ENCODE data around the gene MBLAC1.

The MBLAC1 gene

GRCh38 chr7:100126931-100127865 is at the start of gene MBLAC1:
MBLAC1 (plus strand) TSS chr7:100126967; CDS start chr7:100127396, 429 bp downstream.
- Histone ChIP-seq H3K4me1 (ENCODE audit: control insufficient read depth, insufficient read depth, low read length) (peaks cover 41% of the 10 kb centered on the region), H3K27me3 (ENCODE audit: control insufficient read depth, insufficient read depth, low read length) (no peaks in the 10 kb centered on the region), H3K9ac (ENCODE audit: low read length) (peak within 1 kb of the TSS; percentile 96), H3K4me3 (ENCODE audit: low read length) (peak within 1 kb of the TSS; percentile 91), H3K9me3 (ENCODE audit: control insufficient read depth, low read length) (no peaks in the 10 kb centered on the region), H3K36me3 (ENCODE audit: control insufficient read depth, insufficient read depth, low read length) (no peaks in the 10 kb centered on the region)

- Histone ChIP-seq H3K4me3 (ENCODE audit: low read length) (no peak overlapping the region), H3K9me3 (ENCODE audit: control insufficient read depth, low read length) (peaks cover 8% of the 10 kb centered on the region), H3K4me1 (ENCODE audit: control insufficient read depth, insufficient read depth, low read length) (peaks cover 25% of the 10 kb centered on the region), H3K36me3 (ENCODE audit: control insufficient read depth, insufficient read depth, low read length) (peaks cover 16% of the 10 kb centered on the region), H3K27me3 (ENCODE audit: control insufficient read depth, insufficient read depth, low read length) (no peaks in the 10 kb centered on the region), H3K9ac (ENCODE audit: low read length) (no peak overlapping the region)
Observed at GRCh38 chr7:100077205-100077604, 49.6 kb upstream of the MBLAC1 start.

DNA sequence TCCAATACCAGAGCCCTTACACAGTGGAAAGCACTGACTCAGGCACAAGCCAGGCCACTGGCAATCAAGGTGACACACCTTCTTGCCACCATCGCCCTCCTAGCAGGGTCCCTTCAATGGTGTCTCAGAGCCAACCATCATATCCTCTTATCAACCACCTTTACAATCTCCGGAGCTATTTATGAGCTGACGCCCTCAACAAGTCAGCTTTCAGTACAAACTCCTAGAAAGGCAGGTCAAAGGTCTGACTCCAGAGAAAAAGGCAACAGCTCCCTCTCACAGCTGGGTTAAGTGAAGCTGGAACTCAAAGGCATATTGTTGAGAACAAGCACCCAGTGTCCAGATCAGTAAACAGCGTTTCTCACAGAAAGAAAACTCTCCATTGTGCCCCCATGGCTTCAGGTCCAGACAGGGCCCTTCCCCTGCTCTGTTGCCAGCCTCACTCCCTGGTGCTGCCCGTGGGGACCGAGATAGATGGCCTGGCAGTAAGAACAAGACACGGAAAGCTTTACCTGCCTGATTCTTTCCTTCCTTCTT is 47.7 kb upstream of the MBLAC1 start:
- Histone ChIP-seq H3K9me3 (ENCODE audit: control insufficient read depth, low read length) (no peaks in the 10 kb centered on the region), H3K36me3 (ENCODE audit: control insufficient read depth, insufficient read depth, low read length) (peaks cover 11% of the 10 kb centered on the region), H3K4me3 (ENCODE audit: low read length) (no peak overlapping the region), H3K27me3 (ENCODE audit: control insufficient read depth, insufficient read depth, low read length) (no peaks in the 10 kb centered on the region), H3K4me1 (ENCODE audit: control insufficient read depth, insufficient read depth, low read length) (peaks cover 31% of the 10 kb centered on the region), H3K9ac (ENCODE audit: low read length) (peak overlapping the region; percentile 40)

GRCh38 chr7:100080907-100081534 is 45.7 kb upstream of the MBLAC1 start:
- peaks cover 31% of the 10 kb centered on the region for H3K4me1 ChIP-seq (ENCODE audit: control insufficient read depth, insufficient read depth, low read length)

GRCh38 chr7:100081535-100082102 is 45.1 kb upstream of the MBLAC1 start, which contains the start of gene ZNF3:
ZNF3 (minus strand) TSS chr7:100081723; CDS start chr7:100077357, 4,366 bp downstream.
- peak within 1 kb of the TSS; percentile 71 for H3K9ac ChIP-seq (ENCODE audit: low read length)
- no peaks in the 10 kb centered on the region for H3K27me3 ChIP-seq (ENCODE audit: control insufficient read depth, insufficient read depth, low read length)
- H3K4me3 ChIP-seq (ENCODE audit: low read length): no peak within 1 kb of the TSS
- H3K36me3 ChIP-seq (ENCODE audit: control insufficient read depth, insufficient read depth, low read length): no peaks in the 10 kb centered on the region
- H3K4me1 ChIP-seq (ENCODE audit: control insufficient read depth, insufficient read depth, low read length): peaks cover 31% of the 10 kb centered on the region
- H3K9me3 ChIP-seq (ENCODE audit: control insufficient read depth, low read length): no peaks in the 10 kb centered on the region

More at GRCh38 chr7:100080907-100081534, 45.7 kb upstream of the MBLAC1 start:
- Histone ChIP-seq H3K9me3 (ENCODE audit: control insufficient read depth, low read length) (no peaks in the 10 kb centered on the region), H3K27me3 (ENCODE audit: control insufficient read depth, insufficient read depth, low read length) (no peaks in the 10 kb centered on the region), H3K4me3 (ENCODE audit: low read length) (no peak overlapping the region), H3K9ac (ENCODE audit: low read length) (peak overlapping the region; percentile 71), H3K36me3 (ENCODE audit: control insufficient read depth, insufficient read depth, low read length) (no peaks in the 10 kb centered on the region)

GRCh38 chr7:100082978-100083377 is 43.8 kb upstream of the MBLAC1 start:
- Histone ChIP-seq H3K4me3 (ENCODE audit: low read length) (no peak overlapping the region), H3K4me1 (ENCODE audit: control insufficient read depth, insufficient read depth, low read length) (peaks cover 27% of the 10 kb centered on the region), H3K36me3 (ENCODE audit: control insufficient read depth, insufficient read depth, low read length) (no peaks in the 10 kb centered on the region), H3K9me3 (ENCODE audit: control insufficient read depth, low read length) (no peaks in the 10 kb centered on the region), H3K9ac (ENCODE audit: low read length) (no peak overlapping the region), H3K27me3 (ENCODE audit: control insufficient read depth, insufficient read depth, low read length) (no peaks in the 10 kb centered on the region)

GRCh38 chr7:100085515-100085914 is 41.3 kb upstream of the MBLAC1 start:
- H3K4me1 ChIP-seq (ENCODE audit: control insufficient read depth, insufficient read depth, low read length): peaks cover 24% of the 10 kb centered on the region

DNA sequence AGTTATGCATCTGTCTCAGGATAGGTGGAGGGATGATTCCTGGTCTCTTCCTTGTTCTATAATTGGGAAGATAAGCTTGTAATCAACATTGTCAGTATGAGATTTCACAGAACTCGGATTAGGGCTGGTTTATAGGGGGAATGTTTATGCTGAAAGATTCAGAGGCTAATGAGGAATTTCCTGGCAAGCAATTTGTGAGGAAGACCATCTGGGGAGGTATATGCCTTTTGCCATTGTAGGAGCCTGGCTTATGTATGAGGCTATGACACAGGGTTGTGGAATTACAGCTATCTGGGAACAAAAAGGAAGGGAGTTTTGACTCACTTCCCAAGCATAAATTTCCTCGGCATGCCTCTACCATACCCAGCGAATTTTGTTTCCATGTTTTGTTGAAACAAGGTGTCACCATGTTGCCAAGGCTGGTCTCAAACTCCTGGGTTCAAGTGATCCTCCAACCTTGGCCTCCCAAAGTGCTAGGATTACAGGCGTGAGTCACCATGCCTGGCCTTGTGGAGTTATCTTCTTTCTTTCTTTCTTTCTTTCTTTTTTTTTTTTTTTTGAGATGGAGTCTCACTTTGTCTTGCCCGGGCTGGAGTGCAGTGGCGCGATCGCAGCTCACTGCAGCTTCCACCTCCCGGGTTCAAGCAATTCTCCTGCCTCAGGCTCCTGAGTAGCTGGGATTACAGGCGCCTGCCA is 39.6 kb upstream of the MBLAC1 start:
- Histone ChIP-seq H3K36me3 (ENCODE audit: control insufficient read depth, insufficient read depth, low read length) (peaks cover 5% of the 10 kb centered on the region), H3K4me1 (ENCODE audit: control insufficient read depth, insufficient read depth, low read length) (peaks cover 22% of the 10 kb centered on the region), H3K9ac (ENCODE audit: low read length) (no peak overlapping the region), H3K27me3 (ENCODE audit: control insufficient read depth, insufficient read depth, low read length) (no peaks in the 10 kb centered on the region), H3K9me3 (ENCODE audit: control insufficient read depth, low read length) (no peaks in the 10 kb centered on the region), H3K4me3 (ENCODE audit: low read length) (no peak overlapping the region)

More at GRCh38 chr7:100085515-100085914, 41.3 kb upstream of the MBLAC1 start:
- Histone ChIP-seq H3K4me3 (ENCODE audit: low read length) (no peak overlapping the region), H3K9me3 (ENCODE audit: control insufficient read depth, low read length) (no peaks in the 10 kb centered on the region), H3K9ac (ENCODE audit: low read length) (no peak overlapping the region), H3K36me3 (ENCODE audit: control insufficient read depth, insufficient read depth, low read length) (no peaks in the 10 kb centered on the region), H3K27me3 (ENCODE audit: control insufficient read depth, insufficient read depth, low read length) (no peaks in the 10 kb centered on the region)

DNA sequence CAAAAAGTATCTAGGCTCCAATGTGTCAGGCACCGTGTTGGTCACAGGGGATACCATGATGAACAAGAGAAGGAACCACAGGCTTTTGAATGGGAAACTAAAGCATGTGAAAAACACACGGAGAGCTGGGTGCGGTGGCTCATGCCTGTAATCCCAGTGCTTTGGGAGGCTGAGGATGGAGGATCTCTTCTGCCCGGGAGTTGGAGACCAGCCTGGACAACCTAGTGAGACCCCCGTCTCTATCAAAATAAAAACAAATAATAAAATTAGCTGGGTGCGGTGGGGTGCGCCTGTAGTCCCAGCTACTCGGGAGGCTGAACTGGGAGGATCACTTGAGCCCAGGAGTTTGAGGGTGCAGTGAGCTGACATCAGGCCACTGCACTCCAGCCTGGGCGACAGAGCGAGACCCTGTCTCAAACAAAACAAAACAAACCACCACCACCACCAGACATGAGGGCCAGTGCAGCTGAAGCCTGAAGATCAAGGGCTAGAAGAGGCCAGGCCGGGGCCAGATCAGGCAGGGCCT is 38.6 kb upstream of the MBLAC1 start:
- Histone ChIP-seq H3K4me3 (ENCODE audit: low read length) (peak overlapping the region; percentile 87), H3K4me1 (ENCODE audit: control insufficient read depth, insufficient read depth, low read length) (peaks cover 16% of the 10 kb centered on the region), H3K9me3 (ENCODE audit: control insufficient read depth, low read length) (no peaks in the 10 kb centered on the region), H3K9ac (ENCODE audit: low read length) (peak overlapping the region; percentile 87), H3K27me3 (ENCODE audit: control insufficient read depth, insufficient read depth, low read length) (no peaks in the 10 kb centered on the region), H3K36me3 (ENCODE audit: control insufficient read depth, insufficient read depth, low read length) (peaks cover 5% of the 10 kb centered on the region)

DNA sequence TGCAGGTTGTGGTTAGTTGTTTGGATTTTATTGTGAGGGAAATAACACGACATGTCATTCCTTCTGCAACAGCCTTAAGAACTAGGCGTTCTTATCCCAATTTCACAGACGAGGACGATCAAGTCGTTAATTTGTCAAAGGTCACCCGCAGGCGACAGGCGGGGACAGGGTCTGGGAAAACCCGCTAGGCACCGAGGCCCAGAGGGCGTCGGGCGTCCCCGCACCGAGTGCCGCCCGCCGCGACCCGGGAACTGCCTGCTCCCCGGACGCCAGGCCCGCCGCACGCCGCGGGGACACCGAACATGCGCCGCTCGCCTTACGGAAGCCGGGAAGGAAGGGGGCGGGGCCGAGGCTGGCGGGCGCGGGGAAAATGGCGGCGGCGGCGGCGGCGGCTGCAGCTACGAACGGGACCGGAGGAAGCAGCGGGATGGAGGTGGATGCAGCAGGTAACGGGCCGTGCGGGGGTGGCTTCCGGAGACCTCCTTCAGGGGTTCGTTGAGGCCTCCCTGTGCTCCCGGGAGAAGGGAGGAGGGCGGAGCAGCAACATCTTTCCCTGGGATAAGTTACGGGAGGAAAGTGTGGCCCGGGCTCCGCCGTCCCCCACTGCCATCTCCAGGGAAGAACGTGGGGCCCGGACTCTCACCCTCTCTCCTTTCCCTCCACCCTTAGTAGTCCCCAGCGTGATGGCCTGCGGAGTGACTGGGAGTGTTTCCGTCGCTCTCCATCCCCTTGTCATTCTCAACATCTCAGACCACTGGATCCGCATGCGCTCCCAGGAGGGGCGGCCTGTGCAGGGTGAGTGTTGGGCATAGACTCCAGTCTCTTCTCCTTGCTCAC is 37.9 kb upstream of the MBLAC1 start, which contains the start of gene COPS6:
Gene COPS6, plus strand, starts transcription at position 349 of the 837 bp plus-strand sequence. Its CDS starts 22 bp downstream, at position 371.
- Histone ChIP-seq H3K36me3 (ENCODE audit: control insufficient read depth, insufficient read depth, low read length) (peaks cover 12% of the 10 kb centered on the region), H3K4me1 (ENCODE audit: control insufficient read depth, insufficient read depth, low read length) (peaks cover 16% of the 10 kb centered on the region), H3K9me3 (ENCODE audit: control insufficient read depth, low read length) (no peaks in the 10 kb centered on the region), H3K4me3 (ENCODE audit: low read length) (peak within 1 kb of the TSS; percentile 87), H3K27me3 (ENCODE audit: control insufficient read depth, insufficient read depth, low read length) (no peaks in the 10 kb centered on the region), H3K9ac (ENCODE audit: low read length) (peak within 1 kb of the TSS; percentile 87)

Measured in mucosa of stomach (tissue), 1 donor.